HG02610 (cell line): ENCODE results near the gene CARD11.
"Not testable (repeated sequence)": the region's sequence is repeated elsewhere in the genome, so short reads cannot be mapped to it uniquely, and the experiment has no call there.

ENCODE experiments used
- ATAC-seq: cut with Tn5 transposase; IDR thresholded peaks from one replicate; pipeline ENCODE4 v1.9.1; 2021; ENCODE audit warnings: mild to moderate bottlenecking, moderate library complexity; ENCODE audit not compliant: unreplicated experiment

CARD11 gene

DNA sequence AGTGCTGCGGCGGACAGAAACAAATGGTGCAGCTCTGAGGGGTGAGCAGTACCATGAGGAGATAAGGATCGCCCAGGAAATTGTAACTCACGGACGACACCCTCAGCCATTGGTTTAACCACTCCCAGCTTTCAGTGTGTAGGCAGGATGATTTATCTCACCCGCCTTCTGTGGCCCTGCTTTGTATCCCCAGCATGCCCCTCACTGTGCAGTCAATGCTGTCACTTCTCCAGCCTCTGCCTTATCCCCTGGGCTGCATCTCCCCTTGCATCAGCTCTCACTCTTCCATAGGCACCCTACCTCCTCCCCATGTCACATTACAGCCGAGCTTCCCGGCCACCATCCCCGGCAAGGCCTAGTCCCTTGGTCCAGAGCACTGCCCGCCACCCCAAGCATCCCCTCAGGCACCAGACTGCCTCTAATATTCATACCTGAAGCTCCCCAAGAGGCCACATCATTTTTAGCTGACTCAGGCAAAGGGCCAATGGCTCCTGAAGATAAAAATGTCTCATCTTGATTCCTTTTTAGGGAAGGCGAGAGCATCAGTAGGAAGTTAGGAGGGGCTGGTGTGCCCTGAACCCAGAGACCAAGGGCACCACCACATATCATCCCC is 77.1 kb downstream of the CARD11 start:
- ATAC-seq, result no peak

DNA sequence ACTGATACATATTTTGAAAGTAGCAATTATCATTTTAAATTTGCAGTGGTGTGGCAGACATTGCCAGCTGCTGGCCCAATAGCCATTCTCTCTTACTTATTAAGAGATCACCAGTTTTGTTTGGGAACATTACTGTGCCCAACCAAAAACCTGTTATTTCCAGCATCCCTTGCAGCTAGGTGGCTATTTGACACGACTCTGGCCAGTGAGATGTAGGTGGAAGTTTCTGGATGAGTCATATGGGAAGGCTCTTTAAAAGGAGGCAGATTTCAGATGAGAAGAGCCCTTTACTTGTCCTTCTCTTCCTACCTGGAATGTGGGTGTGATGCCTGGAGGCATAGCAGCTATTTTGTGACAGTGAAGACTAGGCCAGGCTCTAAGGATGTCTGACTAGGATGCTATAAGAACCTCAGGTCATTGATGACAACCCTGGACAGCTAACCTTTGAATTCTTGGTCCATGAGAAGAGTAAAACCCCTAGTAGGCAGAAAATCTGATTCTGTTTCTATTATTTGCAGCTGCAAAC is 77.9 kb downstream of the CARD11 start:
- ATAC-seq, result no peak

DNA sequence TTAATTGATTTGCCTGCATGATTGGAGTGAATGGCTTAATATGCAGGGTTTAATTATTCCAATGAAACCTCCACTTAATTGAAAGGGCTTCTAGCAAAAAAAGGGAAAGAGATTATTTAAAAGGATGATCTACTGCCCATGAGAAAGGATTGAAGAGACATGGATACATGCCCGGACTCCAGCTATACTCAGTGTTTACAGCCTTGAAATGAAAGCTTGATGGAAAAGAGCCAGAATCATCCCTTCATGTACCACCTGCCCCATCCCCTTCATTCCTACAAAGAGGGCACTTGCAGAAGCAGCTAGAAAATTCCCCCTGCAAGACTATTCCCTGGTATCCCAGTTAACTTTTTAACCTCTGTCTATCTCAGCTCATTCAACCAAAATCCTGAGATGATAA is 78.4 kb downstream of the CARD11 start:
- no peak for ATAC-seq

- ATAC-seq, result no peak
Measured at GRCh38 chr7:2964208-2964607, 79.5 kb downstream of the CARD11 start.

DNA sequence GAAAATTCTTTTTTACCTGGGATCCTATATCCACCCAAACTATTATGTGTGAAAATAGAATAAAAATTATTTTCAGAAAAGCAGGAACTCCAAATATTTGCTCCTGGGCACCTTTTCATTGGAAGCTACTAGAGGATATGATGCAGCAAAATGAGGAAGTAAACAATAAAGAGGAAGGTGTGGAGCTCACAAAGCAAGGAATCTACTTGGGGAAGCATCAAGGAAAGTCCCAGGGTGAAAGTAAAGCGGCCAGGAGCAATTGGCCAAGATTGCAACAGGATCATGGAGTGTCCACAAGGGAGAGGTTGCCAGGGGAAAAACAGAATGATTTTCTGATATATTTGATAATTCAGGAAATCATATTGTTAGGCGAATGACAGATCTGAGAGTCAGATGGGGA is 80.8 kb downstream of the CARD11 start:
- no peak for ATAC-seq

DNA sequence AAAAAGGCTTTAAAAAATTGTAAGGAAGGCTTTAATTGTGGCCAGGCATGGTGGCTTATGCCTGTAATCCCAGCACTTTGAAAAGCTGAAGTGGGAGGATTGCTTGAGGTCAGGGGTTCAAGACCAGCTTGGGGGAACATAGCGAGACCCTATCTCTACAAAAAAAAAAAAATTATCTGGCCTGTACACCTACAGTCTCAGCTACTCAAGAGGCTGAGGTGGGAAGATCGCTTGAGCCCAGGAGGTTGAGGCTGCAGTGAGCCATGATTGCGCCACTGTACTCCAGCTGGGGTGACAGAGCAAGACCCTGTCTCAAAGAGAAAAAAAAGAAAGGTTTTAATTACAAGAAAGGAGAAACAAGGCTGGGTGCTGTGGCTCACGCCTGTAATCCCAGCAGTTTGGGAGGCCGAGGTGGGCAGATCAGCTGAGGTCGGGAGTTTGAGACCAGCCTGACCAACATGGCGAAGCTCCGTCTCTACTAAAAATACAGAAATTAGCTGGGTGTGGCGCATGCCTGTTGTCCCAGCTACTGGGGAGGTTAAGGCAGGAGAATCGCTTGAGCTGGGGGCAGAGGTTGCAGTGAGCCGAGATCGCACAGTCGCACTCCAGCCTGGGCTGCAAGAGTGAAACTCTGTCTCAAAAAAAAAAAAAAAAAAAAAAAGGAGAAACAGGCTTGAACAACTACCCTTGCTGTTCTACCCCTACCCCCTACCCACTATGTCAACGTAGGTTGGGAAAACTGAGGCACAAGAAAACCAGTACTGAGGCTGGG is 83.7 kb downstream of the CARD11 start:
- no peak for ATAC-seq

DNA sequence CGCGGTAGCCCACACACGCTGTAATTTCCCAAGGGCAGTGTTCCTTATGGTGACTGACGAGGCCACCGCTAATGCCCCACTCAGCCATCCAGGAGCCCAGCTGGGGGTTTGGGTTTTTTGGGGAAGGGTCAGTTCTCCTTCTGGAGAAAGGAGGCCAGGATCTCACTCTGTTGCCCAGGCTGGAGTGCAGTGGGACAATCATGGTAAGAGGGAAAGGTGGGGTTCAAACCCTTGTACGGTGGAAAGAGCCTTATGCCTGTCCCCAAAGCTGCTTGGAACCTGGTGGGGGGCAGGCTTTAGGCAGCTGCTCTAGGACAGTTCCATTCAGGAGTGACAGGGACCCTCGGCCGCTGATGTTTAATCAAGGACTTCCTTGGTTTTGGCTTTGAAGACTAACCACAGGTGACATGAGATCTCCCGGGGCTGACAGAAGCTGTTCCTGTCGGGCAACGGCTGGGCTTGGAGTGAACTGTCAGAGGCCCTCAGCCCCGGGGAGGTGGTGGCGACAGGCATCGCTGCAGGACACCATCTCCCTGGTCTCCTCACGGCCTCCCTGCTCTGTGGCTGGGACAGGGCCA is 84.5 kb downstream of the CARD11 start:
- no peak for ATAC-seq

DNA sequence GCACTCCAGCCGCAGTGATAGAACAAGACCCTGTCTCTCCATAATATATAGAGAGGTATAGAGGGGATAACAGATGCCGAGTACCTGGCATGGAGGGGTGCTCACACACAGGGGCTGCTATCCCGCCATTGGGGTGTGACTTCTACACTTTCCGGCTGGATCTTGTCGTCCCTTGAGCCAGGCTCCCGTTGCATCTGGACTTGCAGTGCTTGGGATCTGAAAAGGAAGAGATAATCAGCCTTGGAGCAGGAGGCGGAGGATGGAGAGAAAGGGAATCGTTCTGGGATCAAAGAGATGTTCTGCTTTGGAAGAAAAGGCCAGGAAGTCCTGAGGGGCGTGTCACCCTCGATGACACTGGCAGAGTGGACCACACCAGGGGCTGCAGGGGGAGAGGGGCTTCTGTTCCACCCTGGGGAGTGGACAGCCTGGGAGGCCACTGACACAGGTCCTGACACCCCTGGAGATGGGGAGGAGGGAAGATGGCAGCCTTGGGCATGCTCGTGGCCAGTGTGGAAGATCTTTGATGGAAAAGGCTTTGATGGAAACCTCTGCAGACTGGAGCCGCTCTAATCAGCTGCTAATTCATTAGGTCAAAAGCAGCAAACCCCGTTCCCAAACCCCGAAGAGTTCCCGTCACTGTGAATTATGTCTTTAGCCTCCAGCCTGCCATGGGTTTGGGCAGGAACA is 85.1 kb downstream of the CARD11 start:
- ATAC-seq, result no peak

DNA sequence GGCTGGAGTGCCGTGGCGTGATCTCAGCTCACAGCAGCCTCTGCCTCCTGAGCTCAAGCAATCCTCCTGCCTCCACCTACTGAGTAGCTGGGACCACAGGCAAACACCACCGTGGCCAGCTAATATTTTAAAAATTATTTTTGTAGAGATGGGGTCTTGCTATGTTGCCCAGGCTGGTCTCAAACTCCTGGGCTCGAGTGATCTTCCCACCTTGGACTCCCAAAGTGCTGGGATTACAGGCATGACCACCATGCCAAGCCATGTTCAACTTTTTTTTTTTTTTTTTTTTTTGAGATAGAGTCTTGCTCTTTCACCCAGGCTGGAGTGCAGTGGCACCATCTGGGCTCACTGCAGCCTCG is 86.3 kb downstream of the CARD11 start:
- ATAC-seq, result not testable (repeated sequence)

DNA sequence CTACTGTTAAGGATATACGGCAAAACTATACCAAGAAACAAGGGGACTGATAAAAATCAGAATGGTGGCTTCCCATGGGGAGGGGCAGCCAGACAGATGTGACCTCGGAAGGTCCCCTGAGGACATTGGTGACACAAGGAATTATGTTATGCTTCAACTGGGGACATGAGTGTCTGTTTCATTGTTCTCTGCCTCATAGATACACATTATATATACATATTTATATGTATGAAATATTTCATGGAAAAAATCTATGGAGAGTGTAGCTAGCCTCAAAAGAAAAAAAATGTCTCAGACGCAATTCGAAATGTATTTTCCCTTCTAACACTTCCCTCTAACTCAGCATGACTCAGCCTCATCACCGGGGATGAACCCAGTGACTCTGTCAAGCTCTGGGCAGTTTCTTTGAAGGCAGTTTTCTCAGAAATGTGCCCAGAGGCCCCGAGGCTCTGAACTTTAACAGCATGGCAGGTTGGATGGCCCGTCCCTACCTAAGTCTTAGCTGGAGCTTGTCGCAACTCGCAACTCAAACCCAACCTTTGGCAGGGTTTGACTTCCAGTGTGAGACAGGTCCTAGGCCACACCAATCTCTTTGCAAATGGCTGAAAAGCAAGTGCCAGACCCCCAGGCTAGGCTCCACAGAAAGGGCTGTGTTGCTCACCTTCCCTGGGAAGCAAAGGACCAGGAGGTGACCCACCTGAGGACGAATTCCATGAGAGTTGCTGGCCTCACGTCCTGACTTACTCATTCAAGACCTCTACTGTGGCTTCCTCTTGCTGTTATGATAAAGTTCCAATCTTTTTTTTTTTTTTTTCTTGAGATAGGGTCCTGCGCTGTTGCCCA is 86.9 kb downstream of the CARD11 start:
- ATAC-seq, result no peak

DNA sequence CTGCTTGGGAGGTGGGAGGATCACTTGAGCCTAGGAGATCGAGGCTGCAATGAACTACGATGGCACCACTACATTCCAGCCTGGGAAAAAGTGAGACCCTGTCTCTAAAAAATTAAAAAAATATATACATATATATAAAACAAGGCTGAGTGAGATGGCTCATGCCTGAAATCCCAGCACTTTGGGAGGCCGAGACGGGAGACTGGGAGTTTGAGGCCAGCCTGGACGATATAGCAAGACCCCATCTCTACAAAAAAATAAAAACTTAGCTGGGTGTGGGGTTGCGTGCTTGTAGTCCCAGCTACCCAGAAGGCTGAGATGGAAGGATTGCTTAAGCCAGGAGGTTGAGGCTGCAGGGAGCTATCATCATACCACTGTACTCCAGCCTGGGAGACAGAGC is 87.6 kb downstream of the CARD11 start:
- ATAC-seq, result no peak

DNA sequence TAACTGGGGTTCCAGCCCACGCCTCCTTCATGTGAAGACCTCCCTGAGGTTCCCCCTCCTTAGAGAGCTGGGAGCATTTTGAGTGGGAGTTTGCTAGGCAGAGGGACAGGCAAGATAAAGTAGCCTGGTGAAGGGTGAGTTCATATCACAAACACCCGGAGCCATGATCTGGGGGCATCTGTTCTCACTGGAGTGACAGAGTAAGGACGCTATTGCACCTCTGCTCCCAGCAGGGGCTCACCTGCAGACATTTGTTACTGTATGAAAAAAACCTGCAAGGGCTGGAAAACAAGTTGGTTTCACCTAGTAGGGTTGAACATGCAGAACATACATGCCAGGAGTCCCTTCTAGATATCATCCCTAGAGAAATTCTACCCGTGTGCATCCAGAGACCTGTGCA is 88.4 kb downstream of the CARD11 start:
- ATAC-seq, result no peak

GRCh38 chr7:2954433-2954853 is 89.2 kb downstream of the CARD11 start:
- ATAC-seq, result no peak

DNA sequence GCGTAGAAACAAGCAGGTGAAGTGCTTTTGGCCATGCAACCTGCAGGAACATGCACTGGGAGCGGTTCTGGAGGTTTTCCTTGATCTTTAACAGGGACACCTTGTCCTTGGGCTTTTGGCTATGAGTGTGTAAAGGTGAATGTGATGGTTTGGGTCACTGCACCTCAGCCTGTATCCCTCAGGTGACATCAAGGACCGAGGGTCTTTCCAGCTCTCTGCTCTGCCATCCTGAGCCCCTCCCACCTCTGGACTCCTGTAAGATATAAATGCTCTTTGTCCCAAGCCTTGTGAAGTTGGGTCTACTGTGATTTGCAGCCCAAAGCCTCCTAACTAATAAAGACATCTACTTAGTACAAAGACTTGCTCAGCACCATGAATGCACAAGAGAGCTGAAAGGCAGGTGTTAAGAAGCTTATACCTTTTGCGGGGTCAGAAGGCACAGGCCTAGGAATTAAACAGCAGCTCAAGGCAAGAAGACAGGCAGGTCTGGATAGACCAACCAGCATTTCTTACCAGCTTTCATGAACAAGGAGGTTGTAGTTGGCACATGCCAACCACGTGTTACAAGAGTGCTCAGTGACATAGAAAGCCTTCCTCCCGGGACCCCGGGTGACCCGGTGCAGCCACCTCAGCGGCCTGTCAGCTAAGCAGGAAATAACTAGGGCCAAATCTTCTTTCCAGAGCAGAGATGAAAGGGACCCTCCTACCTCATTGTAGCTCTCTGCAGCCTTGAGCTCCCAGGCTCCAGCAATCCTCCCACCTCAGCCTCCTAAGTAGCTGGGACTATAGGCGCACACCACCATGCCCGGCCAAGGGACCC is 89.9 kb downstream of the CARD11 start:
- ATAC-seq, result no peak

DNA sequence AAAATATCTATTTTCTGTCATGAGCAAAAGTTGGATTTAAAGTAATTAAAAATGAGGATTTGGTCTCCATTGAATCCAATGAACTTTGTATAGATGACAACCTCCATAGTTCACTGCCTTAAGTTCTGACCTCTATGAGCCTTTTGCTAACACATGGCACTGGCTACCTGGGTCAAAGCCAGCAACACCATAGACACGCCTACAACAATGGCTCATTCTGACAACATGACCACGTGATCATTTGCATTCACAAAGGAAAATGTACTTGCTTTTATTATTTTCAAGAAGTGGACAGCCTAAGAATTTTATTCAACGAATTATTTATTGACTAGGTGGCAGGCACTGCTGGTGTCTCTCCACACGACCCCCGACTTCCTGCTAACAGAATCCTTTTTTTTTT is 90.6 kb downstream of the CARD11 start:
- ATAC-seq, result no peak

GRCh38 chr7:2952316-2952715 is 91.4 kb downstream of the CARD11 start:
- no peak for ATAC-seq

GRCh38 chr7:2950578-2950977 is 93.1 kb downstream of the CARD11 start:
- no peak for ATAC-seq

- no peak for ATAC-seq
Measured at GRCh38 chr7:2948749-2949148, 94.9 kb downstream of the CARD11 start.

DNA sequence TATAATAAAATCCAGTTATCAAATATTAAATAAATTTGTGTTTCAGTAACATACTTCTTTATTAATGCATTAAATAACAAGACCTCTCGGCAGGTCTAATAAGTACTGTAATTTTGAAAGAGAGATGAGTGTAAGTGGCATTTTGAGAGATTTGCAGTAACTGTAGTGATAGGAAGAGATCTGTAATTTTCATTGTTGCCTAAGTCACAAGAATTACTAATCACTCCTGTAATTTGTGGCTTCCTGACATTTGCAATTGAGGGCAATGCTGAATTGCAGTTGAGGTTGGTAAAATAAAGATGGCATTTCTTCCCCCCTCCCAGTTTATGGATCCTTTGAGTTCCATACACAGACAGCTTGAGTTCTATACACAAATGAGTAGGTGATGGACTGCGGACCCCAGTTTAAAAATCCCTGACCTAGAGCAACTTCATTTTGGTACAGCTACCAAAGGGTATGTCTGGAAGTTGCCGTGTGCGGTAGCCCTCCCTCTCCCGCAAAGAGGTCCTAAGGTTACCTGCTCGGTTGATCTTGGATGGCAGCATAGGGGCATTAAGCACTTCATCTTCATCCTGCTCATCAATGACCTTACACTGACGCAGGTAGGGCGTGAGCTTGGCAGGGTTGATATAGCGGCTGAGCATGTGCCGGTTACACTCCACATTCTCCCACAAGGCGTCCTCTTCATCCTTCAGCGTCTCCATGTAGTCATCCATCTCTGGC is 96.4 kb downstream of the CARD11 start:
- no peak for ATAC-seq
